GM19452 (cell line): Measurements from ENCODE around the gene COL9A2.

Experiments used
- ATAC-seq: cut with Tn5 transposase; IDR thresholded peaks from one replicate; pipeline ENCODE4 v1.9.1; 2021; ENCODE audit not compliant: unreplicated experiment

Gene COL9A2

GRCh38 chr1:40303790-40304189 lies 13.3 kb downstream of the COL9A2 start:
- ATAC-seq, result no peak

GRCh38 chr1:40303051-40303771 lies 13.9 kb downstream of the COL9A2 start:
- ATAC-seq, result no peak

GRCh38 chr1:40302475-40302874 lies 14.6 kb downstream of the COL9A2 start:
- no peak for ATAC-seq

- ATAC-seq, result no peak
Observed at GRCh38 chr1:40301541-40302299, 15.4 kb downstream of the COL9A2 start.

- no peak for ATAC-seq
Observed at GRCh38 chr1:40301066-40301465, 16.0 kb downstream of the COL9A2 start.

GRCh38 chr1:40300651-40301050 lies 16.4 kb downstream of the COL9A2 start:
- ATAC-seq, result no peak

GRCh38 chr1:40300249-40300567 lies 16.9 kb downstream of the COL9A2 start:
- ATAC-seq, result no peak

- no peak for ATAC-seq
Observed at GRCh38 chr1:40299366-40300248, 17.5 kb downstream of the COL9A2 start.

- no peak for ATAC-seq
Observed at GRCh38 chr1:40291293-40291692, 25.8 kb downstream of the COL9A2 start.

GRCh38 chr1:40281853-40282252 lies 35.2 kb downstream of the COL9A2 start:
- ATAC-seq, result no peak

GRCh38 chr1:40276122-40276521 lies 41.0 kb downstream of the COL9A2 start:
- no peak for ATAC-seq

- ATAC-seq, result no peak
Observed at GRCh38 chr1:40274331-40274730, 42.8 kb downstream of the COL9A2 start.

- ATAC-seq, result no peak
Observed at GRCh38 chr1:40273547-40274166, 43.4 kb downstream of the COL9A2 start.

GRCh38 chr1:40272653-40273213 lies 44.4 kb downstream of the COL9A2 start:
- ATAC-seq, result no peak

GRCh38 chr1:40270152-40270834 lies 46.8 kb downstream of the COL9A2 start:
- no peak for ATAC-seq

- ATAC-seq, result no peak
Observed at GRCh38 chr1:40268211-40268610, 48.9 kb downstream of the COL9A2 start.

- no peak for ATAC-seq
Observed at GRCh38 chr1:40267767-40268187, 49.3 kb downstream of the COL9A2 start.

- no peak for ATAC-seq
Observed at GRCh38 chr1:40266786-40267535, 50.1 kb downstream of the COL9A2 start.

- no peak for ATAC-seq
Observed at GRCh38 chr1:40265919-40266318, 51.2 kb downstream of the COL9A2 start.

GRCh38 chr1:40265298-40265697 lies 51.8 kb downstream of the COL9A2 start:
- ATAC-seq, result no peak
